Measurements from ENCODE around the gene USP3. TPM values are rescaled to one million over a fixed set of nuclear protein-coding genes. Genes with fewer than 3 reads are reported as not detected.

The USP3 gene
- total RNA-seq, 2 donors from 2014 or later = 20.1 to 27.4 TPM

- intact Hi-C loops (cut with DNase I) = loop anchor here in 1 of 2 donors (10.0 kb wide), 1 partner anchor 61 kb away; no protein-coding TSS in a partner anchor
- DNase-seq (no peak), ATAC-seq (no peak)
Observed at GRCh38 chr15:63556246-63556645, 51.9 kb downstream of the USP3 start.

GRCh38 chr15:63556736-63557135 lies 52.3 kb downstream of the USP3 start:
- DNase-seq = no peak

DNA sequence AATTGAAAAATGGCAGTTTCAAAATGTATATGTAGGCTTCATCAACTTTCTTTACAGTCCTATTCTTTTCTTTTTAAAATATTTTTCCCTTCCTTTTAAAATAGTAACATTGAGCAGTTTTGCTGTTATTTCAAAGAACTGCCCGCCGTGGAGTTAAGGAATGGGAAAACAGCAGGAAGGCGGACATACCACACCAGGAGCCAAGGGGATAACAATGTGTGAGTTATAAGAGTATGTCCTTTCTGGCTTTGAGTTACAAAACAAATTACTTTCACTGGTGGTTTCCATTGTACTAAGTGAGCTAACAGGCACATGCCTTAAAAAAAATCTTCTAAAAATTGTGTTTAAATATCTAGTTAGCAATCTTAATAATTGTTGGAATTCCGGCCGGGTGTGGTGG lies 55.4 kb downstream of the USP3 start:
- intact Hi-C loops (cut with DNase I) = loop anchor here in 1 of 2 donors (10.0 kb wide), 1 partner anchor 65 kb away; no protein-coding TSS in a partner anchor

More at GRCh38 chr15:63556736-63557135, 52.3 kb downstream of the USP3 start:
- intact Hi-C loops (cut with DNase I) = loop anchor here in 1 of 2 donors (10.0 kb wide), 1 partner anchor 62 kb away; no protein-coding TSS in a partner anchor
- no peak for ATAC-seq

GRCh38 chr15:63560741-63561448 lies 56.5 kb downstream of the USP3 start:
- intact Hi-C loops (cut with DNase I) = no loop called here
- ATAC-seq (no peak), DNase-seq (no peak)

More for the DNA sequence above, 55.4 kb downstream of the USP3 start:
- DNase-seq = no peak
- ATAC-seq = no peak

DNA sequence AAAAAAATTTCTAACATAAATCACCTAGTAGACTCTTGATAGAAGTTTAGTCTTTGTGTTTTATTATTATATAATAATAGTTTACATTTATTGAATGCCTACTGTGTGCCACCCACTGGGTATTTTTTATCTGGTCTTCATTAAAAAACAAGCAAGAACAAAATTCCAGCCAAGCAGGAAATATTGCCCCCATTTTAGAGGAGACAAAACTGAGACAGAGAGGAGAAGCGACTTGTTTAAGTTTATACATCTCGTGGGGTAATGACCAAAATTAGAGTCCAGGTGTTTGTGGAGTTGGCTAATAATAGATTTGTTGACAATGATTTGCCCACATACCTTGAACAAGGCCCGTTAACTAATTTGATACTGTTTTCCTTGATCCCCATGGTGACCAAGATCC lies 59.7 kb downstream of the USP3 start:
- DNase-seq = no peak
- ATAC-seq = no peak
- intact Hi-C loops (cut with DNase I) = no loop called here

- DNase-seq = no peak
- intact Hi-C loops (cut with DNase I) = no loop called here
- ATAC-seq = no peak
Observed at GRCh38 chr15:63565536-63566186, 61.3 kb downstream of the USP3 start.

DNA sequence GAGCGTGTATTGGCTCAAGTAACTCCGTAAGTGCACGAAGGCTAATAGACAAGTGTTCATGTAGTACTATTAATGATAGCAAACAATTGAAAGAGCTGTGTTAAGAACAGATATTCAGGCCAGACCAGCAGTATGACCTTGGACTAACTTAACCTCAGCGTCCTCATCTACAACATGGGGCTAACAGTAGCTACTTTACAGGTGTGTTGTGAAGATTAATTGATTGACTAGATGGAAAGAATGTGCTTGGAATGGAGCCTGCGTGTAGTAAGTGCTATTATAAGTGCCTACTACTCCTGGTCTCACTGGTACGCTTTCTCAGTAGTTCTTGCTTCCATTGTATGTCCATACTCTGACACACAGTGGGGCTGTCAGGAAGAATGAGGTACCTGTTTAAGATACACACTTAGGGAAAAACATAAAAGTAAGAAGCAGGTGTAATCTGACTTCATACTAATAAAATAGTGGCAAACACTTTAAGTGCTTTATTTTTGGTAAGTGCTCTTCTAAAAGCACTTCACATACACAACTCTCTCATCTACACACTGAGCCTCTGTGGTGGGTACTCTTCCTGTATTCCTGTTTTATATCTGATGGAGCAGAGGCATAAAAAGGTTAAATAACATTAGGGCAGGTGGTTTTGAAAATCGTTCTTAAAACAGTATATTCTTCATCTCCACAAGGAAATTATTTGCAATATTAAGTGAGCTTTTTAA lies 68.5 kb downstream of the USP3 start:
- intact Hi-C loops (cut with DNase I) = no loop called here
- ATAC-seq (no peak), DNase-seq (no peak)

DNA sequence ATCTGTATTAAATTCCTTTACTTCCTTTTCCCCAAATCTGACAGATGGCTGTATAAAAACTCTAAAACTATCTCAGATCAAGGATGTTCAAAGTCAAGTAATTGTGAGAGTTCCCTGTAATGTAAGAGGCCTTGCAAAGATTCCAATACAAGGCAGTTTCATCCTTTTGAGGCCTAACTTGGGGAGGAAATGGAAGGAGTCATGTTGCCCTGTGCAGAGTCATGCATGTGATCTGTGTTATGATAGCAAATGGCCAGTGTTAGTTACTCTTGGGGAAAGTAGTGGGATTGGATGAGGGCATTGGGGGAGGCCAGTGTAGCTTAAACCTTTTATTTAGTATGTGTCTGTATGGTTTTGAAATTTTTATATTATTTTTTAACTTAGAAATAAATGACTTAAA lies 69.1 kb downstream of the USP3 start:
- DNase-seq (no peak), ATAC-seq (no peak)
- intact Hi-C loops (cut with DNase I) = no loop called here

GRCh38 chr15:63575312-63575711 lies 70.9 kb downstream of the USP3 start:
- no peak for ATAC-seq
- intact Hi-C loops (cut with DNase I) = no loop called here
- DNase-seq = no peak

- intact Hi-C loops (cut with DNase I) = no loop called here
- DNase-seq (no peak), ATAC-seq (no peak)
Observed at GRCh38 chr15:63576441-63576840, 72.0 kb downstream of the USP3 start.

- ATAC-seq (no peak), DNase-seq (no peak)
- intact Hi-C loops (cut with DNase I) = no loop called here
Observed at GRCh38 chr15:63582179-63582578, 77.8 kb downstream of the USP3 start.

- intact Hi-C loops (cut with DNase I) = no loop called here
- DNase-seq = no peak
- no peak for ATAC-seq
Observed at GRCh38 chr15:63582718-63583426, 78.5 kb downstream of the USP3 start.

- intact Hi-C loops (cut with DNase I) = no loop called here
- DNase-seq = no peak
- no peak for ATAC-seq
Observed at GRCh38 chr15:63586790-63587189, 82.4 kb downstream of the USP3 start.

GRCh38 chr15:63587527-63587926 lies 83.1 kb downstream of the USP3 start:
- ATAC-seq (no peak), DNase-seq (no peak)
- intact Hi-C loops (cut with DNase I) = no loop called here

- DNase-seq (no peak), ATAC-seq (no peak)
- intact Hi-C loops (cut with DNase I) = no loop called here
Observed at GRCh38 chr15:63588826-63589225, 84.4 kb downstream of the USP3 start.

- ATAC-seq = no peak
- no peak for DNase-seq
- intact Hi-C loops (cut with DNase I) = loop anchor here in 1 of 2 donors (10.0 kb wide), 1 partner anchor 309 kb away; no protein-coding TSS in a partner anchor
Observed at GRCh38 chr15:63593705-63594671, 89.6 kb downstream of the USP3 start.

DNA sequence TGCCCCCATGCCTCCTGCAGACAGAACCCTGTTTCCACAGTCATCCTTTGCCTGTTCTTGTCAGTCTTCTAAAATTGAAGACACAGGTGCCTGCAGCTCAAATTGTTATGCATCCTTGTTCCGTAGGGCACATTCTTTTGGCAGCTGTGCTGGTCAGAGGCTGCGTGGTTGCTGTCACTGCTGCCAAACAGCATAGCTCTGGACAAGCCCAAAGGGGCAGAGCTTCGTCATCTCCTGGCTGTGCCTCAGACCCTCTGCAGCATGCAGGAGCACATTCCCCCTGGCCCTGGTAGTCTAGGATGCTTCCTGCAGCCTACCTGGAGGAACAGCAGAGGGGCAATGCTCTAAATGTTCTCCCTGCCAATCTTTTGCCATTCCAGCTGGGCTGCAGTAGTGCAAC lies 90.7 kb downstream of the USP3 start:
- ATAC-seq = peak in 1 of 2 donors; percentile 14
- intact Hi-C loops (cut with DNase I) = loop anchor here in 1 of 2 donors (5.0 to 10.0 kb wide), 3 partner anchors 108 to 310 kb away; no protein-coding TSS in a partner anchor
- DNase-seq = no peak

- intact Hi-C loops (cut with DNase I) = loop anchor here in 1 of 2 donors (5.0 to 10.0 kb wide), 3 partner anchors 108 to 311 kb away; no protein-coding TSS in a partner anchor
- DNase-seq (no peak), ATAC-seq (no peak)
Observed at GRCh38 chr15:63595688-63596087, 91.3 kb downstream of the USP3 start.

All from left cardiac atrium (tissue), 4 donors.